Gastroesophageal sphincter (tissue), 4 donors: ENCODE measurements around the gene MTUS2. TPM values are rescaled to one million over a fixed set of nuclear protein-coding genes. Genes with fewer than 3 reads are reported as not detected.
"Not testable (repeated sequence)": the region's sequence is repeated elsewhere in the genome, so short reads cannot be mapped to it uniquely, and the experiment has no call there.

Experiments
- ATAC-seq: fragments of 150-250 bp; one replicate; pipeline ENCODE4 v1.9.1; 2016; ENCODE audit warnings: mild to moderate bottlenecking, moderate library complexity
- H3K27ac ChIP-seq, 4 donors: fragments of 200-600 bp; sonication (generic) in 3 of 4; 1 replicate in 3 of 4; 2 replicates in 1 of 4; pipeline ENCODE4 v1.5.1; 2016 to 2019
- H3K27me3 ChIP-seq: fragments of 200-600 bp; sonication (generic); one replicate; pipeline ENCODE4 v1.5.1; 2019
- H3K36me3 ChIP-seq, 2 donors: fragments of 200-600 bp; sonication (generic); one replicate each; pipeline ENCODE4 v1.5.1; 2019; ENCODE audit warnings: control low read depth in 1 of 2
- H3K4me1 ChIP-seq, 3 donors: fragments of 200-600 bp; sonication (generic); 1 replicate in 2 of 3; 2 replicates in 1 of 3; pipeline ENCODE4 v1.5.1; 2016 to 2019; ENCODE audit warnings: control low read depth in 2 of 3
- H3K4me3 ChIP-seq, 2 donors: fragments of 200-600 bp; sonication (generic); one replicate each; pipeline ENCODE4 v1.5.1; 2019; ENCODE audit warnings: mild to moderate bottlenecking in 1 of 2, moderate library complexity in 1 of 2
- H3K9me3 ChIP-seq, 3 donors: fragments of 200-600 bp; sonication (generic); one replicate each; pipeline ENCODE4 v1.5.1; 2017 to 2019; ENCODE audit warnings: control low read depth in 2 of 3
- EP300 ChIP-seq: sonication (generic); formaldehyde crosslinking; IDR thresholded peaks from one replicate; pipeline ENCODE4 v1.6.1; 2017; ENCODE audit warnings: antibody characterized with exemption, mild to moderate bottlenecking
- POLR2A ChIP-seq, 2 donors: fragments of 450-650 bp; IDR thresholded peaks; one replicate each; pipeline ENCODE4 v1.6.1; 2017; ENCODE audit warnings: antibody characterized with exemption in 2 of 2, mild to moderate bottlenecking in 2 of 2, moderate library complexity in 1 of 2
- POLR2AphosphoS5 ChIP-seq: sonication (generic); formaldehyde crosslinking; IDR thresholded peaks from one replicate; pipeline ENCODE4 v1.6.1; 2017; ENCODE audit warnings: antibody characterized with exemption
- WGBS, 2 donors: methylation state at CpG; one replicate each; pipeline ENCODE4 v1.1.5; 2018; ENCODE audit warnings: low coverage in 1 of 2; 5-methylcytosine and 5-hydroxymethylcytosine counted together
- total RNA-seq, 4 donors: library from RNA; depleted of rRNA; stranded (reverse); fragments of >200 nt; gene quantifications; one replicate each; pipeline ENCODE4 v1.1.0, GENCODE V29; 2016
- TF ChIP-seq, protein P1 (sequence below), 4 experiments: fragments of 200-600 bp in 2 of 4; fragments of 450-650 bp in 2 of 4; sonication (generic) in 1 of 4; IDR thresholded peaks; one replicate each; pipeline ENCODE4 v1.5.1; 2017 to 2019; ENCODE audit warnings: antibody characterized with exemption in 4 of 4, mild to moderate bottlenecking in 2 of 4, moderate library complexity in 2 of 4

Gene MTUS2
- total RNA-seq, 4 donors from 2014 or later = 0.67 to 36.7 (median 18.4) TPM

DNA sequence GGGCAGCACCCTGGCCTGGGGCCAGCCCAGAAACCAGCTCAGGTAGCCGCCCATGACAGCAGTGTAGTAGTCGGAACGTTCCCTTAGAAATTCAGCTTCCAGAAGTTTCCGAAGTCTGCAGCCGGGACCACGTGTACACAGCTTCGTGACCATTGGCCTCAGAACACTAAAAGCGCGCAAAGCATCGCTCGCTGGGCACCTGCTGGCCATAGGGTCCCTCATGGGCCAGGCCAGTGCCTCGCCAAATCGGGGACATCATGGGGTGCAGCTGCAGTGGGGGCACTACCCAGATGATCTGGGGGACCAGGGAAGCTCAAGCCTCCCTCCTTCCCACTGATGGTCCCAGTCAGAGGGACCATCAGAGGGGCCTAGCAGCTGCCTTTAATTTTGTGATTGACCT, 384.5 kb downstream of the MTUS2 start:
- WGBS, 2 donors = 100% methylated on average over 1 of the region's 13 CpGs; no CpG with 5 or more reads in 1 of the 2 donors
- no peak overlapping the region for H3K4me3 ChIP-seq
- H3K4me1 ChIP-seq = no peaks in the 10 kb centered on the region
- peaks cover 0 to 17% (median 0%) of the 10 kb centered on the region in 3 donors for H3K9me3 ChIP-seq
- H3K36me3 ChIP-seq = no peaks in the 10 kb centered on the region
- H3K27me3 ChIP-seq = no peaks in the 10 kb centered on the region
- TF ChIP-seq, protein P1, sequence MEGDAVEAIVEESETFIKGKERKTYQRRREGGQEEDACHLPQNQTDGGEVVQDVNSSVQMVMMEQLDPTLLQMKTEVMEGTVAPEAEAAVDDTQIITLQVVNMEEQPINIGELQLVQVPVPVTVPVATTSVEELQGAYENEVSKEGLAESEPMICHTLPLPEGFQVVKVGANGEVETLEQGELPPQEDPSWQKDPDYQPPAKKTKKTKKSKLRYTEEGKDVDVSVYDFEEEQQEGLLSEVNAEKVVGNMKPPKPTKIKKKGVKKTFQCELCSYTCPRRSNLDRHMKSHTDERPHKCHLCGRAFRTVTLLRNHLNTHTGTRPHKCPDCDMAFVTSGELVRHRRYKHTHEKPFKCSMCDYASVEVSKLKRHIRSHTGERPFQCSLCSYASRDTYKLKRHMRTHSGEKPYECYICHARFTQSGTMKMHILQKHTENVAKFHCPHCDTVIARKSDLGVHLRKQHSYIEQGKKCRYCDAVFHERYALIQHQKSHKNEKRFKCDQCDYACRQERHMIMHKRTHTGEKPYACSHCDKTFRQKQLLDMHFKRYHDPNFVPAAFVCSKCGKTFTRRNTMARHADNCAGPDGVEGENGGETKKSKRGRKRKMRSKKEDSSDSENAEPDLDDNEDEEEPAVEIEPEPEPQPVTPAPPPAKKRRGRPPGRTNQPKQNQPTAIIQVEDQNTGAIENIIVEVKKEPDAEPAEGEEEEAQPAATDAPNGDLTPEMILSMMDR (IDR thresholded peaks at IDR 0.05) = no peak
- TF ChIP-seq POLR2AphosphoS5 (no peak), EP300 (no peak)
- ATAC-seq = no peak
- no peak overlapping the region for H3K27ac ChIP-seq

DNA sequence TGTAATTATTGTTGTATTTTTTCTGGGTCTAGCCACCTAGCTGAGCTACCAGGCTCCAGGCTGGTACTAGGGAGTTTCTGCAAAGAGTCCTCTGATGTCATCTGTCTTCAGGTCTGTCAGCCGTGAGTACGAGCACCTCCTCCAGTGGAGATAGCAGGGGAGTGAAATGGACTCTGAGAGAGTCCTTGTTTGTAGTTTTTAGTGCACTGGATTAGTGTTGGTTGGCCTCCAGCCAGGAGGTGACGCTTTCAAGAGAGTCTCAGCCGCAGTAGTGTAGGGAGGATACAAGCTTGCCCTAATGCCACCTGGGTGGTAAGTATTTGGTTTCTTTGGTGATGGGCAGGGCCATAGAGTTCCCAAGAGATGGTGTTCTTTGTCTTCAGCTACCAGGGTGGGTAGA, 390.5 kb downstream of the MTUS2 start:
- ATAC-seq = no peak
- no CpG with 5 or more reads among the region's 4 CpGs for WGBS, 2 donors
- H3K9me3 ChIP-seq = peaks cover 0 to 12% (median 0%) of the 10 kb centered on the region in 3 donors
- H3K27ac ChIP-seq = no peak overlapping the region
- H3K36me3 ChIP-seq = no peaks in the 10 kb centered on the region
- TF ChIP-seq POLR2AphosphoS5 (no peak), EP300 (no peak), POLR2A (IDR thresholded peaks at IDR 0.05) (no peak)
- TF ChIP-seq, protein P1 (IDR thresholded peaks at IDR 0.05) = no peak
- no peaks in the 10 kb centered on the region for H3K4me1 ChIP-seq
- H3K4me3 ChIP-seq = no peak overlapping the region
- H3K27me3 ChIP-seq = no peaks in the 10 kb centered on the region

DNA sequence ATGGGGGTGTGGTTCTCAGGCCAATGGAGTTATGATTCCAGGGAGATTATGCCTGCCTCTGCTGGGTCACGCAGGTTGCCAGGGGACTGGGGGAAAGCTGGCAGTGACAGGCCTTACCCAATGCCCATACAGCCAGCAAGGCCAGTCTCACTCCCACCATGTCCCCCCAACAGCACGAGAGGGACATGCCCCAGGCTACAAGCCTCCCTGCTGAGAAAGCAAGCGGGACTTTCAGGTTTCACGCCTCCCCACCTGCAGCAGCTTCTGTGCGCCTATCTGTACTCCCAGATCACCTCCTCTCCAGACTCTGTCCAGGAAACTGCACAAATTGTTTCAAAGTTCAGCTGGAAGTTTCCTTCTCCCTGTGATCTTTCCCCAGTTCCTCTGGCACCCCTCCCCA, 391.0 kb downstream of the MTUS2 start:
- not testable (repeated sequence) for ATAC-seq, H3K27me3 ChIP-seq, H3K36me3 ChIP-seq, H3K4me3 ChIP-seq, H3K27ac ChIP-seq, H3K4me1 ChIP-seq
- H3K9me3 ChIP-seq = peaks cover 0 to 17% (median 0%) of the 10 kb centered on the region in 3 donors
- 78% methylated on average over 4 of the region's 5 CpGs; no CpG with 5 or more reads in 1 of the 2 donors for WGBS, 2 donors

DNA sequence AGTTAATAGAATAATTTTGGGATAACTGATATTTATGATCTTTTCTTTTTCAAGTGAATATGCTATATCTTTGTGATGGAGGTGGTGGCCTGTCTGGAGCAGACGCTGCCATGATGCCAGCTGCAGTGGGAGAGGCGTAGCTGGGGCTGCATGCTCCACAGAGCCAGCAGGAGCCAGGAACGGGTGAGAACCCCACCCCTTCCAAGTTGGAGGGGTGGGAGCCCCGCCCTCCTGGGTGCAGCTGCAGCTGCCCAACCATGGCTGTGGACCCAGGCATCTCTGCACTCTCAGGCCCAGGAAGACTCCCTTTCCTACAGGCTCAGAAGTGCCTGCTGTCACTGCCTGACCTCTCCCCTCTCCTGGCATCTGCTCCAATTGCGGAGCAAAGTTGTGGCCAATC, 402.3 kb downstream of the MTUS2 start:
- 90 to 93% methylated on average over 3 to 4 of the region's 5 CpGs for WGBS, 2 donors
- Histone ChIP-seq H3K27ac (no peak overlapping the region), H3K36me3 (no peaks in the 10 kb centered on the region), H3K27me3 (no peaks in the 10 kb centered on the region), H3K4me1 (peaks cover 2 to 36% (median 4%) of the 10 kb centered on the region in 3 donors), H3K9me3 (peaks cover 0 to 11% (median 0%) of the 10 kb centered on the region in 3 donors), H3K4me3 (no peak overlapping the region)
- TF ChIP-seq, protein P1 (IDR thresholded peaks at IDR 0.05) = no peak
- TF ChIP-seq POLR2AphosphoS5 (no peak), POLR2A (IDR thresholded peaks at IDR 0.05) (no peak), EP300 (no peak)
- no peak for ATAC-seq

DNA sequence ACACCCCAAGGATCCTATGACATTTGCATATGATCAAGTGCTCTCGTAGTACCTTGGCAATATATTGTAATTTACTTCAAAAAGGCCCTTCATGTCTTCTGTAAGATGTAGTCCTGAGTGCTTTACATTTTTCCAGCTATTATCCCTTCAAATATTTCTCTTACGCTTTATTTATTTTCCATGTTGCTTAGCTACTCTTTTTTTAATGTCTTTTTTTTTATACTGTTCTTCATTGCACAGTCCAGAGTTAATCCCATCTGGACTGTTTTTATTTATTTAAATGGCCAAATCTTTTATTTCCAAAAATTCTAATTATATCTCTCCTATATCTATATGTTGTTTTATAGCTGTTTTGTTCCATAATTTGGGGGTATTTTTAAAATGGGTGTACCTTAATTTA, 404.1 kb downstream of the MTUS2 start:
- no peak overlapping the region for H3K4me3 ChIP-seq
- H3K9me3 ChIP-seq = peaks cover 0 to 11% (median 0%) of the 10 kb centered on the region in 3 donors
- H3K4me1 ChIP-seq = peaks cover 2 to 46% (median 9%) of the 10 kb centered on the region in 3 donors
- peak overlapping the region in 3 of 4 donors; percentile 60 to 75 (median 66) for H3K27ac ChIP-seq
- ATAC-seq = no peak
- H3K27me3 ChIP-seq = no peaks in the 10 kb centered on the region
- TF ChIP-seq POLR2A (IDR thresholded peaks at IDR 0.05) = no peak
- TF ChIP-seq POLR2AphosphoS5 = no peak
- TF ChIP-seq, protein P1 (IDR thresholded peaks at IDR 0.05) = no peak
- no peak for TF ChIP-seq EP300
- 23 to 27% methylated on average over 2 of the region's 2 CpGs for WGBS, 2 donors
- H3K36me3 ChIP-seq = no peaks in the 10 kb centered on the region
